Posterior vena cava (tissue), 2 donors: ENCODE results near the gene SLC4A5. TPM values are rescaled to one million over a fixed set of nuclear protein-coding genes. Genes with fewer than 3 reads are reported as not detected.
A peak's percentile ranks its signal among the peaks of the same experiment; 100 is the strongest.

Experiments used
- DNase-seq: peaks from one replicate; pipeline ENCODE4 v3.0.0-alpha.2; 2020; ENCODE audit warnings: low spot score
- intact Hi-C, 2 donors: fragments of 100-400 bp; cut with DNase I; formaldehyde crosslinking; loops; one replicate each; pipeline versions ENCODE4 v1.14.1 to v1.14.2; 2022 to 2023
- total RNA-seq, 2 donors: library from RNA; stranded (reverse); fragmentation: NEBNext Ultra II Directional; extraction: Animal tissue kit (Norgen Biotek cat#: 25700); gene quantifications; one replicate each; pipeline ENCODE4 v1.2.1, GENCODE V29; 2021
- donor health status: DM: yes; HTN: yes; CAD: no.
- donor health status: DM: yes; HTN: yes; CAD: no.

Gene SLC4A5
- total RNA-seq, 2 donors from 2014 or later: 3.9 to 5.3 TPM

GRCh38 chr2:74290466-74291217 is 52.6 kb downstream of the SLC4A5 start:
- no peak for DNase-seq
- intact Hi-C loops: no loop called here

- intact Hi-C loops: no loop called here
These were observed 53.1 kb downstream of the SLC4A5 start for GRCh38 chr2:74290066-74290465.

GRCh38 chr2:74286725-74287124 is 56.5 kb downstream of the SLC4A5 start:
- DNase-seq: no peak
- intact Hi-C loops: no loop called here

More at GRCh38 chr2:74290066-74290465, 53.1 kb downstream of the SLC4A5 start:
- DNase-seq: no peak

- DNase-seq: no peak
- intact Hi-C loops: no loop called here
These were observed 61.9 kb downstream of the SLC4A5 start for GRCh38 chr2:74281141-74281975.

- no peak for DNase-seq
- intact Hi-C loops: no loop called here
These were observed 64.5 kb downstream of the SLC4A5 start for GRCh38 chr2:74278694-74279093.

- intact Hi-C loops: no loop called here
These were observed 65.0 kb downstream of the SLC4A5 start for GRCh38 chr2:74278176-74278575.

GRCh38 chr2:74275228-74275627 is 68.0 kb downstream of the SLC4A5 start:
- DNase-seq: no peak
- intact Hi-C loops: no loop called here

More at GRCh38 chr2:74278176-74278575, 65.0 kb downstream of the SLC4A5 start:
- DNase-seq: no peak

- no peak for DNase-seq
- intact Hi-C loops: no loop called here
These were observed 73.5 kb downstream of the SLC4A5 start for GRCh38 chr2:74269667-74270066.

GRCh38 chr2:74267068-74267467 is 76.1 kb downstream of the SLC4A5 start:
- intact Hi-C loops: no loop called here
- no peak for DNase-seq

- intact Hi-C loops: no loop called here
- DNase-seq: no peak
These were observed 78.9 kb downstream of the SLC4A5 start for GRCh38 chr2:74264281-74264680.

GRCh38 chr2:74262681-74263080 is 80.5 kb downstream of the SLC4A5 start:
- no peak for DNase-seq

GRCh38 chr2:74261204-74261864 is 81.9 kb downstream of the SLC4A5 start:
- no peak for DNase-seq

More at GRCh38 chr2:74262681-74263080, 80.5 kb downstream of the SLC4A5 start:
- intact Hi-C loops: no loop called here

GRCh38 chr2:74260495-74260894 is 82.7 kb downstream of the SLC4A5 start:
- intact Hi-C loops: no loop called here

More at GRCh38 chr2:74261204-74261864, 81.9 kb downstream of the SLC4A5 start:
- intact Hi-C loops: no loop called here

GRCh38 chr2:74259733-74260132 is 83.5 kb downstream of the SLC4A5 start:
- no peak for DNase-seq
- intact Hi-C loops: loop anchor here in 1 of 2 donors (10.0 kb wide), 1 partner anchor 75 kb away; no protein-coding TSS in a partner anchor

More at GRCh38 chr2:74260495-74260894, 82.7 kb downstream of the SLC4A5 start:
- no peak for DNase-seq

- intact Hi-C loops: loop anchor here in 1 of 2 donors (10.0 kb wide), 1 partner anchor 76 kb away; no protein-coding TSS in a partner anchor
- DNase-seq: no peak
These were observed 84.0 kb downstream of the SLC4A5 start for GRCh38 chr2:74259191-74259590.

GRCh38 chr2:74255660-74256213 is 87.5 kb downstream of the SLC4A5 start:
- intact Hi-C loops: loop anchor here in 1 of 2 donors (10.0 kb wide), 1 partner anchor 79 kb away; no protein-coding TSS in a partner anchor

GRCh38 chr2:74253971-74254310 is 89.3 kb downstream of the SLC4A5 start:
- DNase-seq: peak; percentile 43
- intact Hi-C loops: loop anchor here in 1 of 2 donors (10.0 kb wide), 1 partner anchor 81 kb away; no protein-coding TSS in a partner anchor

More at GRCh38 chr2:74255660-74256213, 87.5 kb downstream of the SLC4A5 start:
- no peak for DNase-seq

- DNase-seq: no peak
- intact Hi-C loops: loop anchor here in 1 of 2 donors (10.0 kb wide), 1 partner anchor 81 kb away; no protein-coding TSS in a partner anchor
These were observed 89.8 kb downstream of the SLC4A5 start for GRCh38 chr2:74253306-74253970.
